HepG2 (cell line): ENCODE measurements around the gene CMTM1. TPM values are rescaled to one million over a fixed set of nuclear protein-coding genes. Genes with fewer than 3 reads are reported as not detected.

ENCODE experiments used
- KLF12 ChIP-seq: sonication (generic); formaldehyde crosslinking; IDR thresholded peaks from 2 replicates; pipeline ENCODE4 v1.4.0; 2020; ENCODE audit warnings: missing genetic modification reagents, borderline replicate concordance
- ZNF230 ChIP-seq: sonication (generic); formaldehyde crosslinking; IDR thresholded peaks from 2 replicates; pipeline ENCODE4 v1.4.0; 2020; ENCODE audit warnings: mild to moderate bottlenecking, missing genetic modification reagents
- polyA plus RNA-seq, 8 experiments: library from polyadenylated mRNA; depleted of rRNA in 3 of 8; stranded (reverse) in 7 of 8; unstranded in 1 of 8; fragments of >200 nt; fragmentation: Illumina TruSeq in 4 of 8; extraction: Trizol in 4 of 8; gene quantifications; 2 replicates each; pipeline versions ENCODE4 v1.2.1 to v1.2.3, GENCODE V29; 2011 to 2016; ENCODE audit warnings: low read depth in 4 of 8, missing spikeins in 1 of 8, mixed read lengths in 1 of 8; ENCODE audit not compliant: insufficient read depth in 1 of 8
- total RNA-seq, 5 experiments: library from RNA; depleted of rRNA; stranded (reverse); fragments of >200 nt; fragmentation: Illumina TruSeq; extraction: Trizol; gene quantifications; 2 replicates each; pipeline ENCODE4 v1.2.3, GENCODE V29; 2016; ENCODE audit warnings: low read depth in 1 of 5
- TF ChIP-seq, protein P1 (sequence below), 2 experiments: fragments of 450-650 bp in 1 of 2; sonication (generic) in 1 of 2; formaldehyde crosslinking in 1 of 2; IDR thresholded peaks; 2 replicates each; pipeline versions ENCODE4 v1.6.1 to v1.8.0; 2016 to 2022; ENCODE audit warnings: antibody characterized with exemption in 1 of 2, mild to moderate bottlenecking in 1 of 2, missing genetic modification reagents in 1 of 2
- TF ChIP-seq, protein P2 (sequence below): sonication (generic); formaldehyde crosslinking; IDR thresholded peaks from 2 replicates; pipeline ENCODE4 v1.4.0; 2020; ENCODE audit warnings: low read depth, missing genetic modification reagents
- TF ChIP-seq, protein P3 (sequence below): fragments of 450-650 bp; IDR thresholded peaks from 2 replicates; pipeline ENCODE4 v1.6.1; 2016
- TF ChIP-seq, protein P4 (sequence below): sonication (generic); formaldehyde crosslinking; IDR thresholded peaks from 2 replicates; pipeline ENCODE4; 2020; ENCODE audit warnings: missing genetic modification reagents, mild to moderate bottlenecking, borderline replicate concordance

The CMTM1 gene
- total and polyA plus RNA-seq, 2 of the 13 experiments (the other 11 are each of a cell fraction or from before 2014, with no cell fraction given): 1.7 to 2.9 TPM

DNA sequence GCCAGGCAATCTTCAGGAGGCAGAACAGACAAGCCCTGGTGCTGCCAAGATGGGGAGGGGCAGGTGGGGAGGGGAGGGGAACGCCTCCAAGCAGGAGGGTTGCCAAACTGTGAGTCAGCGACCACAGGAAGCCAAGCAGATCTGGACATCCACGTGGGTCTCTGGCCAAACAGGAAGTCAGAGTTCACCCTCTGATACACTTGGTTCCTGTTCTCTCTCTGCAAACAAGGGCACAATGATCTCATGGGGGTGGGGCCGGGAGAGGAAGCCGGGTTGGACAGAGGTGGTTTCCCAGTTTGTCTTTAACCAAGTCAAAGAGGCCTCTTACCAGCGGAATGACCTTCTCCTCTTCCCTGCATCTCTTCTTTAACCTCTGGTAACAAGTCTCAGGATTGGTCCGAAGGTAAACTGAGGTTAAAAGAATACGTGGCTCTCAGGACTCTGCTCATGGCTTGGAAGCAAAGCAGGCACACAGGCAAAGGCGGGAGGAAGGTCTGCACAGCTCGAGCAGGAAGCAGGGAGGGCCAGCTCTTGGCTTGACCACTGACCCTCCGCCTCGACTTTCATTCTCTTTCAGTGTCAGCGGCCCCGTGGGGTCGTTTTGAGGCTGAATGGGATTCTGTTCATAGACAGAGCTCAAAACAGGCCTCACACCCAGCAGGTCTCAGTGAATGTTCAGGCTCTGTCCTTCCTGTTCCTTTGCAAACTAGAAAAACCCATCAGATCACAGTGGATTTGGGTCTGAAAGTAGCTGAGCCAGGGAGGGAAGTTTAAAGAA, 49.2 kb upstream of the CMTM1 start (continued):
- TF ChIP-seq, protein P1, sequence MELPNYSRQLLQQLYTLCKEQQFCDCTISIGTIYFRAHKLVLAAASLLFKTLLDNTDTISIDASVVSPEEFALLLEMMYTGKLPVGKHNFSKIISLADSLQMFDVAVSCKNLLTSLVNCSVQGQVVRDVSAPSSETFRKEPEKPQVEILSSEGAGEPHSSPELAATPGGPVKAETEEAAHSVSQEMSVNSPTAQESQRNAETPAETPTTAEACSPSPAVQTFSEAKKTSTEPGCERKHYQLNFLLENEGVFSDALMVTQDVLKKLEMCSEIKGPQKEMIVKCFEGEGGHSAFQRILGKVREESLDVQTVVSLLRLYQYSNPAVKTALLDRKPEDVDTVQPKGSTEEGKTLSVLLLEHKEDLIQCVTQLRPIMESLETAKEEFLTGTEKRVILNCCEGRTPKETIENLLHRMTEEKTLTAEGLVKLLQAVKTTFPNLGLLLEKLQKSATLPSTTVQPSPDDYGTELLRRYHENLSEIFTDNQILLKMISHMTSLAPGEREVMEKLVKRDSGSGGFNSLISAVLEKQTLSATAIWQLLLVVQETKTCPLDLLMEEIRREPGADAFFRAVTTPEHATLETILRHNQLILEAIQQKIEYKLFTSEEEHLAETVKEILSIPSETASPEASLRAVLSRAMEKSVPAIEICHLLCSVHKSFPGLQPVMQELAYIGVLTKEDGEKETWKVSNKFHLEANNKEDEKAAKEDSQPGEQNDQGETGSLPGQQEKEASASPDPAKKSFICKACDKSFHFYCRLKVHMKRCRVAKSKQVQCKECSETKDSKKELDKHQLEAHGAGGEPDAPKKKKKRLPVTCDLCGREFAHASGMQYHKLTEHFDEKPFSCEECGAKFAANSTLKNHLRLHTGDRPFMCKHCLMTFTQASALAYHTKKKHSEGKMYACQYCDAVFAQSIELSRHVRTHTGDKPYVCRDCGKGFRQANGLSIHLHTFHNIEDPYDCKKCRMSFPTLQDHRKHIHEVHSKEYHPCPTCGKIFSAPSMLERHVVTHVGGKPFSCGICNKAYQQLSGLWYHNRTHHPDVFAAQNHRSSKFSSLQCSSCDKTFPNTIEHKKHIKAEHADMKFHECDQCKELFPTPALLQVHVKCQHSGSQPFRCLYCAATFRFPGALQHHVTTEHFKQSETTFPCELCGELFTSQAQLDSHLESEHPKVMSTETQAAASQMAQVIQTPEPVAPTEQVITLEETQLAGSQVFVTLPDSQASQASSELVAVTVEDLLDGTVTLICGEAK (IDR thresholded peaks at IDR 0.05): no peak
- TF ChIP-seq, protein P1 (CRISPR knock-in tag; IDR thresholded peaks at IDR 0.05): no peak; the same call in none of the 2 replicates
- TF ChIP-seq, protein P2, sequence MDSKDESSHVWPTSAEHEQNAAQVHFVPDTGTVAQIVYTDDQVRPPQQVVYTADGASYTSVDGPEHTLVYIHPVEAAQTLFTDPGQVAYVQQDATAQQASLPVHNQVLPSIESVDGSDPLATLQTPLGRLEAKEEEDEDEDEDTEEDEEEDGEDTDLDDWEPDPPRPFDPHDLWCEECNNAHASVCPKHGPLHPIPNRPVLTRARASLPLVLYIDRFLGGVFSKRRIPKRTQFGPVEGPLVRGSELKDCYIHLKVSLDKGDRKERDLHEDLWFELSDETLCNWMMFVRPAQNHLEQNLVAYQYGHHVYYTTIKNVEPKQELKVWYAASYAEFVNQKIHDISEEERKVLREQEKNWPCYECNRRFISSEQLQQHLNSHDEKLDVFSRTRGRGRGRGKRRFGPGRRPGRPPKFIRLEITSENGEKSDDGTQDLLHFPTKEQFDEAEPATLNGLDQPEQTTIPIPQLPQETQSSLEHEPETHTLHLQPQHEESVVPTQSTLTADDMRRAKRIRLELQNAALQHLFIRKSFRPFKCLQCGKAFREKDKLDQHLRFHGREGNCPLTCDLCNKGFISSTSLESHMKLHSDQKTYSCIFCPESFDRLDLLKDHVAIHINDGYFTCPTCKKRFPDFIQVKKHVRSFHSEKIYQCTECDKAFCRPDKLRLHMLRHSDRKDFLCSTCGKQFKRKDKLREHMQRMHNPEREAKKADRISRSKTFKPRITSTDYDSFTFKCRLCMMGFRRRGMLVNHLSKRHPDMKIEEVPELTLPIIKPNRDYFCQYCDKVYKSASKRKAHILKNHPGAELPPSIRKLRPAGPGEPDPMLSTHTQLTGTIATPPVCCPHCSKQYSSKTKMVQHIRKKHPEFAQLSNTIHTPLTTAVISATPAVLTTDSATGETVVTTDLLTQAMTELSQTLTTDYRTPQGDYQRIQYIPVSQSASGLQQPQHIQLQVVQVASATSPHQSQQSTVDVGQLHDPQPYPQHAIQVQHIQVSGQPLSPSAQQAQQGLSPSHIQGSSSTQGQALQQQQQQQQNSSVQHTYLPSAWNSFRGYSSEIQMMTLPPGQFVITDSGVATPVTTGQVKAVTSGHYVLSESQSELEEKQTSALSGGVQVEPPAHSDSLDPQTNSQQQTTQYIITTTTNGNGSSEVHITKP: peak; percentile 65; the same call in 1 of the 2 replicates
- TF ChIP-seq KLF12 (CRISPR knock-in tag) (peak; percentile 80; the same call in 1 of the 2 replicates), ZNF230 (CRISPR knock-in tag) (no peak)
- TF ChIP-seq, protein P3, sequence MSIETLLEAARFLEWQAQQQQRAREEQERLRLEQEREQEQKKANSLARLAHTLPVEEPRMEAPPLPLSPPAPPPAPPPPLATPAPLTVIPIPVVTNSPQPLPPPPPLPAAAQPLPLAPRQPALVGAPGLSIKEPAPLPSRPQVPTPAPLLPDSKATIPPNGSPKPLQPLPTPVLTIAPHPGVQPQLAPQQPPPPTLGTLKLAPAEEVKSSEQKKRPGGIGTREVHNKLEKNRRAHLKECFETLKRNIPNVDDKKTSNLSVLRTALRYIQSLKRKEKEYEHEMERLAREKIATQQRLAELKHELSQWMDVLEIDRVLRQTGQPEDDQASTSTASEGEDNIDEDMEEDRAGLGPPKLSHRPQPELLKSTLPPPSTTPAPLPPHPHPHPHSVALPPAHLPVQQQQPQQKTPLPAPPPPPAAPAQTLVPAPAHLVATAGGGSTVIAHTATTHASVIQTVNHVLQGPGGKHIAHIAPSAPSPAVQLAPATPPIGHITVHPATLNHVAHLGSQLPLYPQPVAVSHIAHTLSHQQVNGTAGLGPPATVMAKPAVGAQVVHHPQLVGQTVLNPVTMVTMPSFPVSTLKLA: peak; percentile 94
- TF ChIP-seq, protein P4, sequence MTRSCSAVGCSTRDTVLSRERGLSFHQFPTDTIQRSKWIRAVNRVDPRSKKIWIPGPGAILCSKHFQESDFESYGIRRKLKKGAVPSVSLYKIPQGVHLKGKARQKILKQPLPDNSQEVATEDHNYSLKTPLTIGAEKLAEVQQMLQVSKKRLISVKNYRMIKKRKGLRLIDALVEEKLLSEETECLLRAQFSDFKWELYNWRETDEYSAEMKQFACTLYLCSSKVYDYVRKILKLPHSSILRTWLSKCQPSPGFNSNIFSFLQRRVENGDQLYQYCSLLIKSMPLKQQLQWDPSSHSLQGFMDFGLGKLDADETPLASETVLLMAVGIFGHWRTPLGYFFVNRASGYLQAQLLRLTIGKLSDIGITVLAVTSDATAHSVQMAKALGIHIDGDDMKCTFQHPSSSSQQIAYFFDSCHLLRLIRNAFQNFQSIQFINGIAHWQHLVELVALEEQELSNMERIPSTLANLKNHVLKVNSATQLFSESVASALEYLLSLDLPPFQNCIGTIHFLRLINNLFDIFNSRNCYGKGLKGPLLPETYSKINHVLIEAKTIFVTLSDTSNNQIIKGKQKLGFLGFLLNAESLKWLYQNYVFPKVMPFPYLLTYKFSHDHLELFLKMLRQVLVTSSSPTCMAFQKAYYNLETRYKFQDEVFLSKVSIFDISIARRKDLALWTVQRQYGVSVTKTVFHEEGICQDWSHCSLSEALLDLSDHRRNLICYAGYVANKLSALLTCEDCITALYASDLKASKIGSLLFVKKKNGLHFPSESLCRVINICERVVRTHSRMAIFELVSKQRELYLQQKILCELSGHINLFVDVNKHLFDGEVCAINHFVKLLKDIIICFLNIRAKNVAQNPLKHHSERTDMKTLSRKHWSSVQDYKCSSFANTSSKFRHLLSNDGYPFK (CRISPR knock-in tag): peak; percentile 64; the same call in 1 of the 2 replicates
